K562 treated with DMSO at 1 percent for 12 hours (cell line): ENCODE results near the gene RNF138. TPM values are rescaled to one million over a fixed set of nuclear protein-coding genes. Genes with fewer than 3 reads are reported as not detected.

ENCODE experiments used
- total RNA-seq: library from RNA; unstranded; fragments of 300-600 nt; gene quantifications from 2 replicates; pipeline ENCODE4 v1.2.3, GENCODE V29; 2022; ENCODE audit not compliant: insufficient read depth

RNF138 gene
- total RNA-seq, result 18.3 and 45.8 TPM in 2 replicates

GRCh38 chr18:32091724-32092421 lies at the start of gene RNF138:
RNF138 (plus strand) TSS chr18:32091874; CDS start chr18:32092777, 903 bp downstream.

Other genes starting within 250 kb of the RNF138 start
- gene TRAPPC8, start 148.7 kb upstream of the RNF138 start, total RNA-seq, result 13.2 and 35.0 TPM in 2 replicates
- gene RNF125, start 73.0 kb upstream of the RNF138 start, total RNA-seq, result 0.27 TPM in 1 of 2 replicates, not detected in the other
- gene MEP1B, start 98.2 kb downstream of the RNF138 start, total RNA-seq, result not detected in 2 replicates